PFSK-1 (cell line): ENCODE results near the gene TAOK1.

Experiments used
- POLR2AphosphoS5 ChIP-seq: IDR thresholded peaks from 2 replicates; pipeline ENCODE4 v1.6.1; 2012; ENCODE audit warnings: low read depth, mild to moderate bottlenecking, control low read depth, low read length, moderate library complexity
- SIN3A ChIP-seq: IDR thresholded peaks from 2 replicates; pipeline ENCODE4 v1.6.1; 2012; ENCODE audit warnings: mild to moderate bottlenecking, low read length, moderate library complexity, borderline replicate concordance; ENCODE audit not compliant: insufficient read depth

GRCh38 chr17:29593591-29594518 lies 203.7 kb downstream of the TAOK1 start:
- TF ChIP-seq POLR2AphosphoS5 (no peak), SIN3A (peak; percentile 99; the same call in 1 of the 2 replicates)
